SK-N-SH treated with all-trans-retinoic acid at 6 μM for 48 hours (cell line): Measurements from ENCODE around the gene FGF2.

Experiments used
- ATAC-seq: fragments of 200-7000 bp; cut with Tn5 transposase; 3 replicates; pipeline ENCODE4 v1.9.1; 2020; ENCODE audit warnings: mild to moderate bottlenecking, moderate library complexity
- ARNTL ChIP-seq: fragments of 450-650 bp; formaldehyde crosslinking; IDR thresholded peaks from 2 replicates; pipeline ENCODE4 v1.5.0; 2020; ENCODE audit warnings: low read depth, mild to moderate bottlenecking, moderate library complexity, borderline replicate concordance
- BACH2 ChIP-seq: fragments of 250-450 bp; sonication (Bioruptor Pico); IDR thresholded peaks from 2 replicates; pipeline ENCODE4 v1.9.0; 2021; ENCODE audit warnings: mild to moderate bottlenecking, borderline replicate concordance
- CSDC2 ChIP-seq: fragments of 250-450 bp; sonication (Bioruptor Pico); IDR thresholded peaks from 2 replicates; pipeline ENCODE4 v1.5.0; 2020; ENCODE audit warnings: mild to moderate bottlenecking, moderate library complexity
- ESRRG ChIP-seq: fragments of 250-450 bp; sonication (Bioruptor Pico); IDR thresholded peaks from 2 replicates; pipeline ENCODE4 v1.6.1; 2021; ENCODE audit warnings: mild to moderate bottlenecking
- GLIS3 ChIP-seq: fragments of 250-450 bp; sonication (Bioruptor Pico); IDR thresholded peaks from 2 replicates; pipeline ENCODE4 v1.5.0; 2020; ENCODE audit warnings: mild to moderate bottlenecking, moderate library complexity
- ISL1 ChIP-seq: fragments of 250-450 bp; sonication (Bioruptor Pico); IDR thresholded peaks from 2 replicates; pipeline ENCODE4 v2.1.2; 2022; ENCODE audit warnings: mild to moderate bottlenecking, moderate library complexity
- OSR1 ChIP-seq: fragments of 250-450 bp; sonication (Bioruptor Pico); IDR thresholded peaks from 2 replicates; pipeline ENCODE4 v1.8.0; 2022; ENCODE audit warnings: moderate library complexity, mild to moderate bottlenecking, inconsistent platforms
- PPARA ChIP-seq: fragments of 250-450 bp; sonication (Bioruptor Pico); IDR thresholded peaks from 2 replicates; pipeline ENCODE4 v1.5.0; 2020; ENCODE audit warnings: mild to moderate bottlenecking, borderline replicate concordance
- RARB ChIP-seq: fragments of 250-450 bp; sonication (Bioruptor Pico); IDR thresholded peaks from 2 replicates; pipeline ENCODE4 v1.8.0; 2021; ENCODE audit warnings: mild to moderate bottlenecking, moderate library complexity
- SNAI2 ChIP-seq: fragments of 250-450 bp; sonication (Bioruptor Pico); IDR thresholded peaks from 2 replicates; pipeline ENCODE4 v1.5.0; 2020; ENCODE audit warnings: mild to moderate bottlenecking, moderate library complexity
- TCF4 ChIP-seq: fragments of 250-450 bp; sonication (Bioruptor Pico); IDR thresholded peaks from 2 replicates; pipeline ENCODE4 v1.8.0; 2021; ENCODE audit warnings: mild to moderate bottlenecking, moderate library complexity, borderline replicate concordance
- TOX ChIP-seq: fragments of 250-450 bp; sonication (Bioruptor Pico); IDR thresholded peaks from 2 replicates; pipeline ENCODE4 v1.8.0; 2021; ENCODE audit warnings: mild to moderate bottlenecking, moderate library complexity, borderline replicate concordance
- ZC3H10 ChIP-seq: fragments of 250-450 bp; sonication (Bioruptor Pico); IDR thresholded peaks from 2 replicates; pipeline ENCODE4 v1.5.1; 2021; ENCODE audit warnings: mild to moderate bottlenecking, moderate library complexity
- ZFP3 ChIP-seq: fragments of 250-450 bp; sonication (Bioruptor Pico); IDR thresholded peaks from 2 replicates; pipeline ENCODE4 v1.5.0; 2020; ENCODE audit warnings: mild to moderate bottlenecking, moderate library complexity
- ZFP30 ChIP-seq: fragments of 450-650 bp; formaldehyde crosslinking; IDR thresholded peaks from 2 replicates; pipeline ENCODE4 v1.5.0; 2022; ENCODE audit warnings: mild to moderate bottlenecking, moderate library complexity
- ZNF565 ChIP-seq: fragments of 450-650 bp; formaldehyde crosslinking; conservative IDR thresholded peaks from 2 replicates; pipeline ENCODE4 v1.5.0; 2020; ENCODE audit warnings: low read depth, mild to moderate bottlenecking, moderate library complexity
- ZNF70 ChIP-seq: fragments of 450-650 bp; formaldehyde crosslinking; IDR thresholded peaks from 2 replicates; pipeline ENCODE4 v1.5.0; 2020; ENCODE audit warnings: mild to moderate bottlenecking, moderate library complexity
- ZNF8 ChIP-seq: fragments of 450-650 bp; formaldehyde crosslinking; IDR thresholded peaks from 2 replicates; pipeline ENCODE4 v1.5.0; 2020; ENCODE audit warnings: mild to moderate bottlenecking, moderate library complexity
- TF ChIP-seq, protein P1 (sequence below): fragments of 250-450 bp; sonication (Bioruptor Pico); IDR thresholded peaks from 2 replicates; pipeline ENCODE4 v1.5.0; 2020; ENCODE audit warnings: mild to moderate bottlenecking, moderate library complexity
- TF ChIP-seq, protein P2 (sequence below): fragments of 250-450 bp; sonication (Bioruptor Pico); IDR thresholded peaks from 2 replicates; pipeline ENCODE4 v1.5.1; 2021; ENCODE audit warnings: mild to moderate bottlenecking, moderate library complexity
- TF ChIP-seq, protein P3 (sequence below): fragments of 250-450 bp; sonication (Bioruptor Pico); IDR thresholded peaks from 2 replicates; pipeline ENCODE4 v1.5.1; 2020; ENCODE audit warnings: low read depth, mild to moderate bottlenecking, moderate library complexity
- TF ChIP-seq, protein P4 (sequence below): fragments of 250-450 bp; sonication (Bioruptor Pico); IDR thresholded peaks from 2 replicates; pipeline ENCODE4 v1.8.0; 2021; ENCODE audit warnings: low read depth, mild to moderate bottlenecking, moderate library complexity, borderline replicate concordance

The FGF2 gene

GRCh38 chr4:122821092-122821491, 5.5 kb upstream of the FGF2 start:
- no peak for TF ChIP-seq ZFP3 (CRISPR knock-in tag)
- TF ChIP-seq OSR1 (CRISPR knock-in tag) = no peak
- no peak for TF ChIP-seq TOX (CRISPR knock-in tag)
- TF ChIP-seq TCF4 (CRISPR knock-in tag) = no peak
- TF ChIP-seq SNAI2 (CRISPR knock-in tag) = no peak
- TF ChIP-seq, protein P1, sequence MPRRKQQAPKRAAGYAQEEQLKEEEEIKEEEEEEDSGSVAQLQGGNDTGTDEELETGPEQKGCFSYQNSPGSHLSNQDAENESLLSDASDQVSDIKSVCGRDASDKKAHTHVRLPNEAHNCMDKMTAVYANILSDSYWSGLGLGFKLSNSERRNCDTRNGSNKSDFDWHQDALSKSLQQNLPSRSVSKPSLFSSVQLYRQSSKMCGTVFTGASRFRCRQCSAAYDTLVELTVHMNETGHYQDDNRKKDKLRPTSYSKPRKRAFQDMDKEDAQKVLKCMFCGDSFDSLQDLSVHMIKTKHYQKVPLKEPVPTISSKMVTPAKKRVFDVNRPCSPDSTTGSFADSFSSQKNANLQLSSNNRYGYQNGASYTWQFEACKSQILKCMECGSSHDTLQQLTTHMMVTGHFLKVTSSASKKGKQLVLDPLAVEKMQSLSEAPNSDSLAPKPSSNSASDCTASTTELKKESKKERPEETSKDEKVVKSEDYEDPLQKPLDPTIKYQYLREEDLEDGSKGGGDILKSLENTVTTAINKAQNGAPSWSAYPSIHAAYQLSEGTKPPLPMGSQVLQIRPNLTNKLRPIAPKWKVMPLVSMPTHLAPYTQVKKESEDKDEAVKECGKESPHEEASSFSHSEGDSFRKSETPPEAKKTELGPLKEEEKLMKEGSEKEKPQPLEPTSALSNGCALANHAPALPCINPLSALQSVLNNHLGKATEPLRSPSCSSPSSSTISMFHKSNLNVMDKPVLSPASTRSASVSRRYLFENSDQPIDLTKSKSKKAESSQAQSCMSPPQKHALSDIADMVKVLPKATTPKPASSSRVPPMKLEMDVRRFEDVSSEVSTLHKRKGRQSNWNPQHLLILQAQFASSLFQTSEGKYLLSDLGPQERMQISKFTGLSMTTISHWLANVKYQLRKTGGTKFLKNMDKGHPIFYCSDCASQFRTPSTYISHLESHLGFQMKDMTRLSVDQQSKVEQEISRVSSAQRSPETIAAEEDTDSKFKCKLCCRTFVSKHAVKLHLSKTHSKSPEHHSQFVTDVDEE (CRISPR knock-in tag) = no peak
- TF ChIP-seq CSDC2 = no peak
- TF ChIP-seq RARB (CRISPR knock-in tag) = no peak
- no peak for TF ChIP-seq ZNF565 (CRISPR knock-in tag)
- no peak for TF ChIP-seq PPARA (CRISPR knock-in tag)
- no peak for TF ChIP-seq BACH2 (CRISPR knock-in tag)
- TF ChIP-seq, protein P2, sequence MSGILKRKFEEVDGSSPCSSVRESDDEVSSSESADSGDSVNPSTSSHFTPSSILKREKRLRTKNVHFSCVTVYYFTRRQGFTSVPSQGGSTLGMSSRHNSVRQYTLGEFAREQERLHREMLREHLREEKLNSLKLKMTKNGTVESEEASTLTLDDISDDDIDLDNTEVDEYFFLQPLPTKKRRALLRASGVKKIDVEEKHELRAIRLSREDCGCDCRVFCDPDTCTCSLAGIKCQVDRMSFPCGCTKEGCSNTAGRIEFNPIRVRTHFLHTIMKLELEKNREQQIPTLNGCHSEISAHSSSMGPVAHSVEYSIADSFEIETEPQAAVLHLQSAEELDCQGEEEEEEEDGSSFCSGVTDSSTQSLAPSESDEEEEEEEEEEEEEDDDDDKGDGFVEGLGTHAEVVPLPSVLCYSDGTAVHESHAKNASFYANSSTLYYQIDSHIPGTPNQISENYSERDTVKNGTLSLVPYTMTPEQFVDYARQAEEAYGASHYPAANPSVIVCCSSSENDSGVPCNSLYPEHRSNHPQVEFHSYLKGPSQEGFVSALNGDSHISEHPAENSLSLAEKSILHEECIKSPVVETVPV (CRISPR knock-in tag) = no peak
- TF ChIP-seq, protein P3, sequence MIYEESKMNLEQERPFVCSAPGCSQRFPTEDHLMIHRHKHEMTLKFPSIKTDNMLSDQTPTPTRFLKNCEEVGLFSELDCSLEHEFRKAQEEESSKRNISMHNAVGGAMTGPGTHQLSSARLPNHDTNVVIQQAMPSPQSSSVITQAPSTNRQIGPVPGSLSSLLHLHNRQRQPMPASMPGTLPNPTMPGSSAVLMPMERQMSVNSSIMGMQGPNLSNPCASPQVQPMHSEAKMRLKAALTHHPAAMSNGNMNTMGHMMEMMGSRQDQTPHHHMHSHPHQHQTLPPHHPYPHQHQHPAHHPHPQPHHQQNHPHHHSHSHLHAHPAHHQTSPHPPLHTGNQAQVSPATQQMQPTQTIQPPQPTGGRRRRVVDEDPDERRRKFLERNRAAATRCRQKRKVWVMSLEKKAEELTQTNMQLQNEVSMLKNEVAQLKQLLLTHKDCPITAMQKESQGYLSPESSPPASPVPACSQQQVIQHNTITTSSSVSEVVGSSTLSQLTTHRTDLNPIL (CRISPR knock-in tag) = no peak
- TF ChIP-seq ZFP30 (CRISPR knock-in tag) = no peak
- no peak for TF ChIP-seq ESRRG (CRISPR knock-in tag)
- TF ChIP-seq ARNTL (CRISPR knock-in tag) = no peak
- TF ChIP-seq, protein P4, sequence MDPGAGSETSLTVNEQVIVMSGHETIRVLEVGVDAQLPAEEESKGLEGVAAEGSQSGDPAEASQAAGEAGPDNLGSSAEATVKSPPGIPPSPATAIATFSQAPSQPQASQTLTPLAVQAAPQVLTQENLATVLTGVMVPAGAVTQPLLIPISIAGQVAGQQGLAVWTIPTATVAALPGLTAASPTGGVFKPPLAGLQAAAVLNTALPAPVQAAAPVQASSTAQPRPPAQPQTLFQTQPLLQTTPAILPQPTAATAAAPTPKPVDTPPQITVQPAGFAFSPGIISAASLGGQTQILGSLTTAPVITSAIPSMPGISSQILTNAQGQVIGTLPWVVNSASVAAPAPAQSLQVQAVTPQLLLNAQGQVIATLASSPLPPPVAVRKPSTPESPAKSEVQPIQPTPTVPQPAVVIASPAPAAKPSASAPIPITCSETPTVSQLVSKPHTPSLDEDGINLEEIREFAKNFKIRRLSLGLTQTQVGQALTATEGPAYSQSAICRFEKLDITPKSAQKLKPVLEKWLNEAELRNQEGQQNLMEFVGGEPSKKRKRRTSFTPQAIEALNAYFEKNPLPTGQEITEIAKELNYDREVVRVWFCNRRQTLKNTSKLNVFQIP (CRISPR knock-in tag) = no peak
- no peak for TF ChIP-seq ISL1 (CRISPR knock-in tag)
- no peak for ATAC-seq

- TF ChIP-seq ZFP30 (CRISPR knock-in tag) (no peak), ZNF565 (CRISPR knock-in tag) (no peak), ESRRG (CRISPR knock-in tag) (no peak), ZC3H10 (CRISPR knock-in tag) (no peak), ZNF70 (no peak), ISL1 (CRISPR knock-in tag) (no peak), ZNF8 (CRISPR knock-in tag) (no peak), OSR1 (CRISPR knock-in tag) (no peak), TCF4 (CRISPR knock-in tag) (no peak), BACH2 (CRISPR knock-in tag) (no peak), GLIS3 (CRISPR knock-in tag) (no peak), CSDC2 (no peak)
- TF ChIP-seq, protein P3 (CRISPR knock-in tag) = no peak
- TF ChIP-seq, protein P2 (CRISPR knock-in tag) = no peak
- TF ChIP-seq, protein P4 (CRISPR knock-in tag) = no peak
- TF ChIP-seq, all 23 proteins: peak for 0
- ATAC-seq = no peak
These were observed 4.2 kb upstream of the FGF2 start for GRCh38 chr4:122822466-122822865.
